ENCODE measurements around the gene TMEM18.

Gene TMEM18

GRCh38 chr2:656676-657075 is 20.5 kb downstream of the TMEM18 start:
- Histone ChIP-seq H3K27ac (no peak overlapping the region), H3K9me3 (no peaks in the 10 kb centered on the region), H3K4me3 (ENCODE audit: low read depth in 1 of 2, low read length in 1 of 2) (no peak overlapping the region), H3K27me3 (peaks cover 4% of the 10 kb centered on the region), H3K4me1 (ENCODE audit: control insufficient read depth in 1 of 2, insufficient read depth in 1 of 2, low read depth in 1 of 2, low read length in 1 of 2) (no peaks in the 10 kb centered on the region), H3K36me3 (no peaks in the 10 kb centered on the region)
- TF ChIP-seq CTCF (IDR thresholded peaks at IDR 0.05): no peak

- Histone ChIP-seq H3K4me3 (ENCODE audit: low read depth in 1 of 2, low read length in 1 of 2) (no peak overlapping the region), H3K9me3 (no peaks in the 10 kb centered on the region), H3K4me1 (ENCODE audit: control insufficient read depth in 1 of 2, insufficient read depth in 1 of 2, low read depth in 1 of 2, low read length in 1 of 2) (no peaks in the 10 kb centered on the region), H3K36me3 (no peaks in the 10 kb centered on the region), H3K27ac (no peak overlapping the region), H3K27me3 (no peaks in the 10 kb centered on the region)
- no peak for TF ChIP-seq CTCF (IDR thresholded peaks at IDR 0.05)
Observed at GRCh38 chr2:655626-656025, 21.6 kb downstream of the TMEM18 start.

GRCh38 chr2:654896-655295 is 22.3 kb downstream of the TMEM18 start:
- no peak for TF ChIP-seq CTCF (IDR thresholded peaks at IDR 0.05)

GRCh38 chr2:653645-654425 is 23.4 kb downstream of the TMEM18 start:
- no peaks in the 10 kb centered on the region for H3K36me3 ChIP-seq
- no peak overlapping the region for H3K4me3 ChIP-seq (ENCODE audit: low read depth in 1 of 2, low read length in 1 of 2)
- no peaks in the 10 kb centered on the region for H3K27me3 ChIP-seq
- no peak overlapping the region for H3K27ac ChIP-seq
- H3K9me3 ChIP-seq: no peaks in the 10 kb centered on the region
- H3K4me1 ChIP-seq (ENCODE audit: control insufficient read depth in 1 of 2, insufficient read depth in 1 of 2, low read depth in 1 of 2, low read length in 1 of 2): no peaks in the 10 kb centered on the region
- TF ChIP-seq CTCF (IDR thresholded peaks at IDR 0.05): no peak

More at GRCh38 chr2:654896-655295, 22.3 kb downstream of the TMEM18 start:
- no peaks in the 10 kb centered on the region for H3K27me3 ChIP-seq
- no peaks in the 10 kb centered on the region for H3K36me3 ChIP-seq
- no peak overlapping the region for H3K27ac ChIP-seq
- H3K4me3 ChIP-seq (ENCODE audit: low read depth in 1 of 2, low read length in 1 of 2): no peak overlapping the region
- no peaks in the 10 kb centered on the region for H3K9me3 ChIP-seq
- H3K4me1 ChIP-seq (ENCODE audit: control insufficient read depth in 1 of 2, insufficient read depth in 1 of 2, low read depth in 1 of 2, low read length in 1 of 2): no peaks in the 10 kb centered on the region

GRCh38 chr2:652881-653480 is 24.2 kb downstream of the TMEM18 start:
- no peak for TF ChIP-seq CTCF (IDR thresholded peaks at IDR 0.05)
- no peaks in the 10 kb centered on the region for H3K36me3 ChIP-seq
- no peak overlapping the region for H3K27ac ChIP-seq
- no peaks in the 10 kb centered on the region for H3K4me1 ChIP-seq (ENCODE audit: control insufficient read depth in 1 of 2, insufficient read depth in 1 of 2, low read depth in 1 of 2, low read length in 1 of 2)
- no peak overlapping the region for H3K4me3 ChIP-seq (ENCODE audit: low read depth in 1 of 2, low read length in 1 of 2)
- H3K27me3 ChIP-seq: no peaks in the 10 kb centered on the region
- no peaks in the 10 kb centered on the region for H3K9me3 ChIP-seq

All from neutrophil (primary cell).